Amniotic stem cell (primary cell): ENCODE results near the gene LASP1.
"Not testable (repeated sequence)": the region's sequence is repeated elsewhere in the genome, so short reads cannot be mapped to it uniquely, and the experiment has no call there.

Experiments
- DNase-seq: peaks from one replicate; lab custom pipeline; 2025; lab: John Stamatoyannopoulos, UW

Gene LASP1

GRCh38 chr17:38939987-38940386 lies 70.1 kb downstream of the LASP1 start:
- DNase-seq, result no peak

- no peak for DNase-seq
Observed at GRCh38 chr17:38940404-38940803, 70.5 kb downstream of the LASP1 start.

- no peak for DNase-seq
Observed at GRCh38 chr17:38942696-38943334, 73.0 kb downstream of the LASP1 start.

- DNase-seq, result no peak
Observed at GRCh38 chr17:38943607-38944006, 73.7 kb downstream of the LASP1 start.

- no peak for DNase-seq
Observed at GRCh38 chr17:38947189-38947588, 77.3 kb downstream of the LASP1 start.

GRCh38 chr17:38953800-38954199 lies 83.9 kb downstream of the LASP1 start:
- not testable (repeated sequence) for DNase-seq

- no peak for DNase-seq
Observed at GRCh38 chr17:38958326-38958725, 88.5 kb downstream of the LASP1 start.

GRCh38 chr17:38958756-38959155 lies 88.9 kb downstream of the LASP1 start:
- peak; percentile 34 for DNase-seq

- DNase-seq, result no peak
Observed at GRCh38 chr17:38959508-38959907, 89.7 kb downstream of the LASP1 start.

GRCh38 chr17:38960402-38960801 lies 90.5 kb downstream of the LASP1 start:
- DNase-seq, result no peak

- DNase-seq, result no peak
Observed at GRCh38 chr17:38961413-38961812, 91.6 kb downstream of the LASP1 start.

- no peak for DNase-seq
Observed at GRCh38 chr17:38967290-38967738, 97.5 kb downstream of the LASP1 start, which contains the start of gene FBXO47. Gene FBXO47 (minus strand): TSS chr17:38967403. CDS start chr17:38963025, 4,378 bp downstream.

GRCh38 chr17:38969281-38969680 lies 99.4 kb downstream of the LASP1 start:
- DNase-seq, result no peak

GRCh38 chr17:38970128-38970527 lies 100.3 kb downstream of the LASP1 start:
- DNase-seq, result no peak

- no peak for DNase-seq
Observed at GRCh38 chr17:38970804-38971203, 100.9 kb downstream of the LASP1 start.
